HepG2 (cell line): ENCODE measurements around the gene HS2ST1. TPM values are rescaled to one million over a fixed set of nuclear protein-coding genes. Genes with fewer than 3 reads are reported as not detected.

Experiments used
- AGO2 ChIP-seq: fragments of 200-400 bp; formaldehyde crosslinking; optimal IDR thresholded peaks from 2 replicates; pipeline ENCODE3; 2017; ENCODE audit warnings: mild to moderate bottlenecking, low read depth, low read length, moderate library complexity
- FLYWCH1 ChIP-seq: sonication (generic); formaldehyde crosslinking; IDR thresholded peaks from 2 replicates; pipeline ENCODE4 v1.8.1; 2023; ENCODE audit warnings: mild to moderate bottlenecking, missing genetic modification reagents
- FOXP4 ChIP-seq: sonication (generic); formaldehyde crosslinking; IDR thresholded peaks from 2 replicates; pipeline ENCODE4 v1.4.0; 2020; ENCODE audit warnings: missing genetic modification reagents
- HNRNPLL ChIP-seq: fragments of 200-400 bp; formaldehyde crosslinking; IDR thresholded peaks from 2 replicates; pipeline ENCODE4 v1.6.1; 2017; ENCODE audit warnings: mild to moderate bottlenecking, low read depth, low read length; ENCODE audit not compliant: poor library complexity, severe bottlenecking
- MEIS1 ChIP-seq: sonication (generic); formaldehyde crosslinking; IDR thresholded peaks from 2 replicates; pipeline ENCODE4 v1.9.0; 2021; ENCODE audit warnings: mild to moderate bottlenecking, missing genetic modification reagents, moderate library complexity, borderline replicate concordance
- NFYC ChIP-seq: IDR thresholded peaks from 2 replicates; pipeline ENCODE4 v1.6.1; 2016; ENCODE audit warnings: missing genetic modification reagents, missing compliant biosample characterization
- NR2F1 ChIP-seq, 2 experiments: fragments of 450-650 bp in 1 of 2; formaldehyde crosslinking in 1 of 2; IDR thresholded peaks; 2 replicates each; pipeline versions ENCODE4 v1.5.0 to v1.6.1; 2016 to 2020; ENCODE audit warnings: mild to moderate bottlenecking in 1 of 2, missing compliant biosample characterization in 1 of 2, missing genetic modification reagents in 1 of 2, moderate library complexity in 1 of 2
- NR2F2 ChIP-seq: IDR thresholded peaks from 2 replicates; pipeline ENCODE4 v1.6.1; 2012; ENCODE audit warnings: low read depth, inconsistent platforms, borderline replicate concordance
- SRSF4 ChIP-seq: fragments of 200-400 bp; formaldehyde crosslinking; IDR thresholded peaks from one replicate; pipeline ENCODE4 v1.6.1; 2018; ENCODE audit warnings: mild to moderate bottlenecking, low read depth, low read length, moderate library complexity; ENCODE audit not compliant: poor library complexity, severe bottlenecking
- TGIF2 ChIP-seq: IDR thresholded peaks from 2 replicates; pipeline ENCODE4 v1.6.1; 2016; ENCODE audit warnings: control low read depth, missing compliant biosample characterization
- ZBTB39 ChIP-seq: sonication (generic); formaldehyde crosslinking; IDR thresholded peaks from 2 replicates; pipeline ENCODE4 v1.5.0; 2020; ENCODE audit warnings: missing genetic modification reagents
- ZFP36L2 ChIP-seq: sonication (generic); formaldehyde crosslinking; IDR thresholded peaks from 2 replicates; pipeline ENCODE4 v1.4.0; 2020; ENCODE audit warnings: missing genetic modification reagents
- ZNF143 ChIP-seq: sonication (generic); formaldehyde crosslinking; IDR thresholded peaks from 2 replicates; pipeline ENCODE4 v1.4.0; 2020; ENCODE audit warnings: missing genetic modification reagents
- ZNF335 ChIP-seq: sonication (generic); formaldehyde crosslinking; IDR thresholded peaks from 2 replicates; pipeline ENCODE4 v1.4.0; 2020; ENCODE audit warnings: missing genetic modification reagents
- ZNF382 ChIP-seq: sonication (generic); formaldehyde crosslinking; IDR thresholded peaks from 2 replicates; pipeline ENCODE4 v1.5.0; 2020; ENCODE audit warnings: missing genetic modification reagents, mild to moderate bottlenecking, borderline replicate concordance
- ZNF563 ChIP-seq: sonication (generic); formaldehyde crosslinking; IDR thresholded peaks from 2 replicates; pipeline ENCODE4 v1.8.0; 2022; ENCODE audit warnings: mild to moderate bottlenecking, moderate library complexity, missing genetic modification reagents
- ZNF589 ChIP-seq: sonication (generic); formaldehyde crosslinking; conservative IDR thresholded peaks from 2 replicates; pipeline ENCODE4 v1.8.0; 2022; ENCODE audit warnings: mild to moderate bottlenecking, moderate library complexity, missing genetic modification reagents
- ZNF646 ChIP-seq: sonication (generic); formaldehyde crosslinking; IDR thresholded peaks from 2 replicates; pipeline ENCODE4 v1.9.0; 2021; ENCODE audit warnings: mild to moderate bottlenecking, missing genetic modification reagents
- ZNF773 ChIP-seq: sonication (generic); formaldehyde crosslinking; IDR thresholded peaks from 2 replicates; pipeline ENCODE4 v1.4.0; 2020; ENCODE audit warnings: missing genetic modification reagents, borderline replicate concordance
- polyA plus RNA-seq, 8 experiments: library from polyadenylated mRNA; depleted of rRNA in 3 of 8; stranded (reverse) in 7 of 8; unstranded in 1 of 8; fragments of >200 nt; fragmentation: Illumina TruSeq in 4 of 8; extraction: Trizol in 4 of 8; gene quantifications; 2 replicates each; pipeline versions ENCODE4 v1.2.1 to v1.2.3, GENCODE V29; 2011 to 2016; ENCODE audit warnings: low read depth in 4 of 8, missing spikeins in 1 of 8, mixed read lengths in 1 of 8; ENCODE audit not compliant: insufficient read depth in 1 of 8
- total RNA-seq, 5 experiments: library from RNA; depleted of rRNA; stranded (reverse); fragments of >200 nt; fragmentation: Illumina TruSeq; extraction: Trizol; gene quantifications; 2 replicates each; pipeline ENCODE4 v1.2.3, GENCODE V29; 2016; ENCODE audit warnings: low read depth in 1 of 5

HS2ST1 gene
- total and polyA plus RNA-seq, 2 of the 13 experiments (the other 11 are each of a cell fraction or from before 2014, with no cell fraction given), result 22.1 to 58.7 TPM

GRCh38 chr1:86914998-86915736 is 732 bp downstream of the HS2ST1 start (continued):
- TF ChIP-seq ZBTB39 (CRISPR knock-in tag), result peak; percentile 38; the same call in 1 of the 2 replicates
- no peak for TF ChIP-seq SRSF4
- TF ChIP-seq FLYWCH1 (CRISPR knock-in tag), result 0 out of 2 replicates have a peak, but pooled peaks have one; percentile 18
- peak; percentile 72 for TF ChIP-seq AGO2
- TF ChIP-seq ZNF773 (CRISPR knock-in tag), result no peak
- TF ChIP-seq ZNF382 (CRISPR knock-in tag), result no peak
- peak; percentile 65; the same call in 1 of the 2 replicates for TF ChIP-seq ZNF335 (CRISPR knock-in tag)
- TF ChIP-seq HNRNPLL, result no peak
- TF ChIP-seq MEIS1 (CRISPR knock-in tag), result no peak
- TF ChIP-seq NR2F2, result no peak
- TF ChIP-seq ZNF589, result no peak
- no peak for TF ChIP-seq NFYC
- peak; percentile 59; the same call in 1 of the 2 replicates for TF ChIP-seq ZNF646
- no peak for TF ChIP-seq ZFP36L2 (CRISPR knock-in tag)
- TF ChIP-seq FOXP4, result 0 out of 2 replicates have a peak, but pooled peaks have one; percentile 8
- TF ChIP-seq ZNF563 (CRISPR knock-in tag), result no peak
- no peak for TF ChIP-seq ZNF143
- peak; percentile 50; the same call in 1 of the 2 replicates for TF ChIP-seq TGIF2 (CRISPR knock-in tag)
- TF ChIP-seq NR2F1 (CRISPR knock-in tag; IDR thresholded peaks at IDR 0.05), result peak in 1 of 2 experiments; percentile 15; a peak in 1 of 4 replicates
